Mucosa of gallbladder (tissue), 1 donor: ENCODE measurements around the gene KRTAP5-2. TPM values are rescaled to one million over a fixed set of nuclear protein-coding genes. Genes with fewer than 3 reads are reported as not detected.
A peak's percentile ranks its signal among the peaks of the same experiment; 100 is the strongest.

ENCODE experiments used
- DNase-seq: peaks from one replicate; pipeline ENCODE4 v3.0.0-alpha.2; 2020; ENCODE audit warnings: low spot score
- total RNA-seq: library from RNA; stranded (reverse); gene quantifications from one replicate; pipeline ENCODE4 v1.2.1, GENCODE V29; 2021
- donor health status: DM: no; HTN: no; CAD: no.

KRTAP5-2 gene
- total RNA-seq, 1 donor from 2014 or later = 0.26 TPM

DNA sequence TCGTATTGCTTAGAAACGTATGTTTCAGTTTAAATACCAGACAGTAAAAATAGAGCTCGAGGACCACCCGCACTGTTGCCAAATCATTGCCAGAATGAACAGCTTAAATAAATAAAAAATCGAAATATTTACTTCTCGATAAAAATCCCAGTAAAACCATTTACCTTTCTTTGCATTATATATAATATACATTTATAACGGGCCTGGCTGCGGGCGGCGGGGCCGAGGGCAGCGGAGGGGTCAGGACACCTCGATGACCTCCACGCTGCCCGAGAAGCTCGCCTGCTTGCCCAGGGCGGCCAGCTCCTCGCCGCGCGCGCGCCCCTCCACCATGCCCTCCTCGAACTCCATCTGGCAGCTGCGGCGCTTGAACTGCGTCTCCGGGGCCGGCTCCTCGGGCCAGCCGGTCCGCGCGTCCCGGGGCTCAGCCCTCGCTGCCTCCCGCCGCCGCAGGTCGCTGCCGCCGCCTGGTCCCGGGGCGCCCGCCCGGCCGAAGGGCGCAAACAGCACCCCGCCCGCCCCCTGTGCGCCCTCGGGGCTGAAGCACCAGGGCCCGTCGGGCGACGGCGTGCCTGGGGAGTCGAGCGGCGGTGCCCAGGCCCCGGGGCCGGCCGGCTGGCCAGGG lies 41.7 kb downstream of the KRTAP5-2 start:
- DNase-seq = no peak

GRCh38 chr11:1555713-1556153 lies 42.4 kb downstream of the KRTAP5-2 start:
- no peak for DNase-seq

DNA sequence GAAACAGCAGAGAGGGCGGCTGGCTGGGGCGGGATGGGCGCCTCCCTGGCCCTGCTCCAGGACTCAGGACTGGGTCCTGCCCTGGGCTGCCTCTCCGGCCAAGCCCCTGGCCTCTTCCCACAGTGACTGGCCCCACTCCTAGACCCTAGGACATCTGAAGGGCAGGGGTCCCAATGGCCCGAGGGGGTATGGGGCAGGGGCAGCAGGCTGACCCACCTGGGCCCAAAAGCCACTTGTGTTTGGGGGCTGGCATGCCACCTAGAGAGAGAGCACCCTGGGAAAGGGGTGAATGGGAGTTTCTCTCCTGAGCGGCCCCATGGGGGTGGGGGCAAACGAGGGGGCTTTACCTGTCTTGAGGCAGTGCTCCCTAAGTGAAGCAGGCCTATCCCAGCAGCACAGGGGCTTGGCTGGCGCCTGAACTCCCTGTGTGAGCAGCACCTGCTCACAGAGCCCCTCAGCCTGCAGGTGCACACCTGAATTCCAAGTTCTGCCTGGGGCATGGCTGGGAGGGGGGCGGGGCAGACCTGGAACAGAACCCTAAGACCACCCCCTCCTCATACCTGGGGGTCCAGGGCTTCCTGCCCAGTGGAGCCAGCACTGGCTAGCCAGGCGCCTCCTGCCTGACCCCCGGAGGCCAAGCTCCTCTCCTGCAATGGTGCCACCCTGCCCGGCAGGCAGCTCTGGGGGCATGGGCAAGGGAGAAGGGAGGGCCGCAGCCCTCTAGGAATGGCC lies 42.9 kb downstream of the KRTAP5-2 start:
- DNase-seq = no peak

DNA sequence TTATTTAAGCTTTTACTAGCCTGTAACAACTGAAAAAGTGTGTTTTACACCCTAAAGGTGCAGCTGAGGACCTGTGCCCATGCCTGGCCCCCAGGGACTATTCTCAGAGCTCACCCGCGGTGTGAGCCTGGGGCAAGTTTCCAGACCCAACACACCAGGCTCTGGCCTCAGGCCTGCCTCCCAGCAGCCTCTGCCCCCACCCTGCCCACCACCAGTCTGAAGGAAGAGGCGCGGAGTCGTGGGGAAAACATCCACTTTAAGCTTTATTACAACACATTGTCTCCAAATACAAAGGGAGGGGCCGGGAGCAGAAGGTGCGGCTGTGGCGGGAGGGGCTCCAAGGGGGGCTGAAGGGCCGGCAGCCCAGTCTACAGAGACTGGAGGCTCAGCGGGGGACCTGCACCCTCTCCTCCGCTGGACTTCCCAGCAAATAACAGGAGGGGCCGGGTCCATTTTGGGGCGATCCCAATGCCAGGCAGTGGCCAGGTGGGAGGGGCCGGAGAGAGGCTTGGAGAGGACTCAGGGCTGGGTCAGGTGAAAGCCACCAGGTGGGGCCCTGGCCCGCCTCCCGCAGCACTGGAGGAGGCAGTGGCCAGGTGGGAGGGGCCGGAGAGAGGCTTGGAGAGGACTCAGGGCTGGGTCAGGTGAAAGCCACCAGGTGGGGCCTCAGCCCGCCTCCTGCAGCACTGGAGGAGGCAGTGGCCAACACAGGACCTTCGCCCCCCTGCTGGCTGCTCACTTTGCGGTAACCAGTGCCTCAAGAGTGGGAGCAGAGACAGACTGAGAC lies 44.1 kb downstream of the KRTAP5-2 start:
- DNase-seq = peak; percentile 62

DNA sequence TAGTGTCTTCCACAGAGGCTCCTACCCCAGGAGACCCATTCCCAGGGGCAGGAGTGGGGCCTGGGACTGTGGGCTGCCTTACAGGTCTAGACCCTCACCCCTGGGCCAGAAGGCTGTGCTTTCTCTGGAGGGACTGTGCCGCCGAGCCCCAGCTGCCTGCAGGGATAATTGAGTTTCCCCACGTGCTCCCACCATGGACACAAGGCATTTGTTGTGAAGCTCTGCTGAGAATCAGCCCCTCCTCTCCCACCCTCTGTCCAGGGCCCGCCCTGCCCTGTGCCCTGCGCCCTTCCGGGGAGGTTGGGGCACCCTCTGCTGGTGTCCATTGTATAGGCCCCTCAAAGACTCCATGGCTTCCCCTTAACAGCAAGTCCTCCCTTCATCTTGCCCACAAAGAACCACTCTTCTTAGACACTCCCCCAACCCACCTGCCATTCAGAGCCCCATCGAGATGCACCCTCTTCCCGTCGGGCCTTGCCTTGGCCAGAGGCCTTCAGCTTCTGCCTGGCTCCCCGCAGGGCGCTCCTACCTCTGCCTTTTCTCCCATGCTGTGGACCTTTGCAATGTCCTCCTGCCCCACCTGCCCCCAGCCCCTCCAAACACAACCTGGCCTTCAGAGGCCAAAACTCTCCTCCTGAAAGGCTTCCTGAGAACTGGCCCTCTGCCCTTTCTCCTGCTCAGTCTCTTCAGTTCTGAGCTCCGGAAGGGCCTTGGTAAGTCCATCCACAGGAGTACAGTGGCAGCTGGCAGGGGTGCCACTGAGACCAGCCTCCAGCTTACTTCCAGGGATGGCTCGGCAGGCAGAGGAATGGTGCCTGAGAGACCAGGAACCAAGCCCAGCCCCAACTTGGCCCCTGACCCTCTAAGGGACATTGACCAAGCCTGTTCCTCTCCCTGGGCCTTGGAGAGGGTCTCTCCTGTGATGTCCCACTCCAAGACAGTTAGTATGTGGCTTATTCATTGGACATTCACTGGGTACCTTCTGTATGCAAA lies 48.5 kb downstream of the KRTAP5-2 start:
- DNase-seq = no peak

GRCh38 chr11:1548221-1549070 lies 49.6 kb downstream of the KRTAP5-2 start:
- peak; percentile 81 for DNase-seq

- no peak for DNase-seq
Observed at GRCh38 chr11:1547467-1548098, 50.5 kb downstream of the KRTAP5-2 start.

Other genes starting within 250 kb of the KRTAP5-2 start
- gene BRSK2, start 208.4 kb downstream of the KRTAP5-2 start, total RNA-seq = 3.3 TPM
- 73.4 TPM for gene MOB2, start 111.5 kb downstream of the KRTAP5-2 start, total RNA-seq
- 35.6 TPM for gene DUSP8, start 26.0 kb downstream of the KRTAP5-2 start, total RNA-seq
- not detected for gene KRTAP5-1, start 13.0 kb downstream of the KRTAP5-2 start, total RNA-seq
- gene KRTAP5-3, start 10.2 kb upstream of the KRTAP5-2 start, total RNA-seq = not detected
- gene KRTAP5-4, start 23.8 kb upstream of the KRTAP5-2 start, total RNA-seq = not detected
- 1.6 TPM for gene KRTAP5-5, start 31.5 kb upstream of the KRTAP5-2 start, total RNA-seq
- gene KRTAP5-6, start 98.9 kb upstream of the KRTAP5-2 start, total RNA-seq = not detected
- gene IFITM10, start 152.3 kb upstream of the KRTAP5-2 start, total RNA-seq = 13.9 TPM
- 2,163 TPM for gene CTSD, start 165.6 kb upstream of the KRTAP5-2 start, total RNA-seq
- 218 TPM for gene SYT8, start 236.7 kb upstream of the KRTAP5-2 start, total RNA-seq
- 73.7 TPM for gene TNNI2, start 240.7 kb upstream of the KRTAP5-2 start, total RNA-seq